Measurements from ENCODE around the gene SLC1A4.
A peak's percentile ranks its signal among the peaks of the same experiment; 100 is the strongest.
"Not testable (repeated sequence)": the region's sequence is repeated elsewhere in the genome, so short reads cannot be mapped to it uniquely, and the experiment has no call there.

SLC1A4 gene

DNA sequence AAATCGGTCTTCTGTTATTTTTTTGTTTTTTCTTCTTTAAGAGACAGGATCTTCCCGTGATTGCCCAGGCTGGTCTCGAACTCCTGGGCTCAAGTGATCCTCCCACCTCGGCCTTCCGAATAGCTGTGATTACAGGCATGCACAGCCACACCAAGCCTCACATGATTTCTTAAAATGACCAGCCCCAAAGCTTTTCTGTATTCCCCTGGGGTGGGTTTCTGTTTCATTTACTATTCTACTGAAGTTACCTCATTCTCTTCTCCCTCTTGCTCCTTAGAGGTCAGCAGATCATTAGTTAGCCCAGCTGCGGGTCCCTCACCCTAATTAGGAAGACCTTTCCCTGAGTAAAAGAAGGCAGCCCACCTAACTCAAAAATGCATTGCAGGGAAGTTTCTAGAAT is 27.6 kb downstream of the SLC1A4 start:
- no peaks in the 10 kb centered on the region for H3K36me3 ChIP-seq (ENCODE audit: control insufficient read depth, insufficient read depth, low read length)
- no CpG with 5 or more reads among the region's 6 CpGs for WGBS (ENCODE audit: extremely low coverage, insufficient coverage, low lambda C conversion rate)

DNA sequence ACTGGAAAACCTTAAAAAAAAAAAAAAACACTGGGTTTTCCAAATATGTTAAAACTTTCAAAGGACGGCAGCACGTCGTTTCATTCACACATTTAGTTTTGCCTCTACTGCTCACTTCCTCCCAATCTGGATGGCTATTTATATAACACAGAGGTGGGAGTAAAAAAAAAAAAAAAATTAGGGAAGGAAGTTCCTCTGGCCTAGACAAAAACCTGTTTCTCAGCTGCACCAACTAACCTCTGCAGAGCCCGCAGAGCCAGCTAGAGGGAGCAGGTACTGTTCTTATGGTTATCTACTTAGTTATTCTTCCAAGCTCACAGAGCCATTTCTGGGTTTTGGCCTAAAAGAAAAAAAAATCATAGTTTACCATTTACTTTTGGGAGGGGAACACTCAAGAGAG is 28.1 kb downstream of the SLC1A4 start:
- Histone ChIP-seq H3K56ac (ENCODE audit: low read length) (no peak overlapping the region), H3K9ac (ENCODE audit: low read length) (no peak overlapping the region), H3K36me3 (ENCODE audit: control insufficient read depth, insufficient read depth, low read length) (no peaks in the 10 kb centered on the region), H3K79me1 (ENCODE audit: low read length) (no peaks in the 10 kb centered on the region), H3K4me3 (ENCODE audit: low read length) (no peak overlapping the region), H4K5ac (ENCODE audit: low read length) (no peak overlapping the region), H3K79me2 (ENCODE audit: control insufficient read depth, insufficient read depth, low read length) (no peaks in the 10 kb centered on the region), H2AK5ac (ENCODE audit: low read length) (no peak overlapping the region), H3K4me2 (ENCODE audit: low read length) (no peak overlapping the region), H2BK15ac (replicated peaks; ENCODE audit: low read depth) (no peak overlapping the region), H3K27me3 (ENCODE audit: insufficient read depth, low read length, poor library complexity) (no peaks in the 10 kb centered on the region), H3K4ac (ENCODE audit: low read depth, low read length) (no peak overlapping the region), H3K23ac (ENCODE audit: low read length) (no peak overlapping the region), H3K27ac (ENCODE audit: low read depth, low read length) (no peak overlapping the region), H3K18ac (ENCODE audit: low read length) (no peak overlapping the region), H2BK120ac (ENCODE audit: low read depth, low read length) (no peak overlapping the region), H3K4me1 (ENCODE audit: control insufficient read depth, low read depth, low read length) (peaks cover 3% of the 10 kb centered on the region), H4K8ac (ENCODE audit: low read depth, low read length) (no peak overlapping the region), H2BK5ac (ENCODE audit: low read length) (no peak overlapping the region)
- peak; percentile 44 for DNase-seq
- no CpG with 5 or more reads among the region's 4 CpGs for WGBS (ENCODE audit: extremely low coverage, insufficient coverage, low lambda C conversion rate)

More for the DNA sequence above, 27.6 kb downstream of the SLC1A4 start:
- Histone ChIP-seq H3K18ac (ENCODE audit: low read length) (no peak overlapping the region), H3K4me1 (ENCODE audit: control insufficient read depth, low read depth, low read length) (no peaks in the 10 kb centered on the region), H3K27me3 (ENCODE audit: insufficient read depth, low read length, poor library complexity) (no peaks in the 10 kb centered on the region), H2BK15ac (replicated peaks; ENCODE audit: low read depth) (no peak overlapping the region), H3K4ac (ENCODE audit: low read depth, low read length) (no peak overlapping the region), H3K4me3 (ENCODE audit: low read length) (no peak overlapping the region), H4K5ac (ENCODE audit: low read length) (no peak overlapping the region), H4K8ac (ENCODE audit: low read depth, low read length) (no peak overlapping the region), H2AK5ac (ENCODE audit: low read length) (no peak overlapping the region), H3K23ac (ENCODE audit: low read length) (no peak overlapping the region), H3K56ac (ENCODE audit: low read length) (no peak overlapping the region), H3K79me1 (ENCODE audit: low read length) (no peaks in the 10 kb centered on the region), H3K27ac (ENCODE audit: low read depth, low read length) (no peak overlapping the region), H3K9ac (ENCODE audit: low read length) (no peak overlapping the region), H3K4me2 (ENCODE audit: low read length) (no peak overlapping the region), H3K79me2 (ENCODE audit: control insufficient read depth, insufficient read depth, low read length) (no peaks in the 10 kb centered on the region), H2BK120ac (ENCODE audit: low read depth, low read length) (no peak overlapping the region), H2BK5ac (ENCODE audit: low read length) (no peak overlapping the region)
- no peak for DNase-seq

GRCh38 chr2:65018141-65018582 is 29.0 kb downstream of the SLC1A4 start:
- no peak for DNase-seq

GRCh38 chr2:65019010-65019409 is 29.8 kb downstream of the SLC1A4 start:
- Histone ChIP-seq H3K79me1 (ENCODE audit: low read length) (no peaks in the 10 kb centered on the region), H3K4me1 (ENCODE audit: control insufficient read depth, low read depth, low read length) (peaks cover 3% of the 10 kb centered on the region), H3K56ac (ENCODE audit: low read length) (no peak overlapping the region), H3K79me2 (ENCODE audit: control insufficient read depth, insufficient read depth, low read length) (no peaks in the 10 kb centered on the region), H2BK5ac (ENCODE audit: low read length) (no peak overlapping the region), H3K23ac (ENCODE audit: low read length) (no peak overlapping the region), H2AK5ac (ENCODE audit: low read length) (no peak overlapping the region), H3K27me3 (ENCODE audit: insufficient read depth, low read length, poor library complexity) (no peaks in the 10 kb centered on the region), H3K9ac (ENCODE audit: low read length) (no peak overlapping the region), H4K5ac (ENCODE audit: low read length) (no peak overlapping the region), H3K4me3 (ENCODE audit: low read length) (no peak overlapping the region), H3K4me2 (ENCODE audit: low read length) (no peak overlapping the region), H4K8ac (ENCODE audit: low read depth, low read length) (no peak overlapping the region), H2BK120ac (ENCODE audit: low read depth, low read length) (no peak overlapping the region), H3K18ac (ENCODE audit: low read length) (no peak overlapping the region), H3K4ac (ENCODE audit: low read depth, low read length) (no peak overlapping the region), H3K36me3 (ENCODE audit: control insufficient read depth, insufficient read depth, low read length) (no peaks in the 10 kb centered on the region), H2BK15ac (replicated peaks; ENCODE audit: low read depth) (no peak overlapping the region), H3K27ac (ENCODE audit: low read depth, low read length) (no peak overlapping the region)
- WGBS (ENCODE audit: extremely low coverage, insufficient coverage, low lambda C conversion rate), result no CpG with 5 or more reads among the region's 1 CpG
- no peak for DNase-seq

More at GRCh38 chr2:65018141-65018582, 29.0 kb downstream of the SLC1A4 start:
- H3K36me3 ChIP-seq (ENCODE audit: control insufficient read depth, insufficient read depth, low read length), result no peaks in the 10 kb centered on the region
- no peak overlapping the region for H4K8ac ChIP-seq (ENCODE audit: low read depth, low read length)
- H3K27ac ChIP-seq (ENCODE audit: low read depth, low read length), result no peak overlapping the region
- H2BK15ac ChIP-seq (replicated peaks; ENCODE audit: low read depth), result no peak overlapping the region
- no peaks in the 10 kb centered on the region for H3K79me2 ChIP-seq (ENCODE audit: control insufficient read depth, insufficient read depth, low read length)
- H3K4me2 ChIP-seq (ENCODE audit: low read length), result no peak overlapping the region
- WGBS (ENCODE audit: extremely low coverage, insufficient coverage, low lambda C conversion rate), result no CpG with 5 or more reads among the region's 15 CpGs
- no peaks in the 10 kb centered on the region for H3K27me3 ChIP-seq (ENCODE audit: insufficient read depth, low read length, poor library complexity)
- no peak overlapping the region for H3K4me3 ChIP-seq (ENCODE audit: low read length)
- no peak overlapping the region for H4K5ac ChIP-seq (ENCODE audit: low read length)
- H3K9ac ChIP-seq (ENCODE audit: low read length), result no peak overlapping the region
- H2BK5ac ChIP-seq (ENCODE audit: low read length), result no peak overlapping the region
- no peak overlapping the region for H2AK5ac ChIP-seq (ENCODE audit: low read length)
- no peak overlapping the region for H3K23ac ChIP-seq (ENCODE audit: low read length)
- peak overlapping the region; percentile 22 for H3K56ac ChIP-seq (ENCODE audit: low read length)
- no peak overlapping the region for H2BK120ac ChIP-seq (ENCODE audit: low read depth, low read length)
- no peaks in the 10 kb centered on the region for H3K79me1 ChIP-seq (ENCODE audit: low read length)
- H3K18ac ChIP-seq (ENCODE audit: low read length), result no peak overlapping the region
- no peak overlapping the region for H3K4ac ChIP-seq (ENCODE audit: low read depth, low read length)
- peaks cover 3% of the 10 kb centered on the region for H3K4me1 ChIP-seq (ENCODE audit: control insufficient read depth, low read depth, low read length)

DNA sequence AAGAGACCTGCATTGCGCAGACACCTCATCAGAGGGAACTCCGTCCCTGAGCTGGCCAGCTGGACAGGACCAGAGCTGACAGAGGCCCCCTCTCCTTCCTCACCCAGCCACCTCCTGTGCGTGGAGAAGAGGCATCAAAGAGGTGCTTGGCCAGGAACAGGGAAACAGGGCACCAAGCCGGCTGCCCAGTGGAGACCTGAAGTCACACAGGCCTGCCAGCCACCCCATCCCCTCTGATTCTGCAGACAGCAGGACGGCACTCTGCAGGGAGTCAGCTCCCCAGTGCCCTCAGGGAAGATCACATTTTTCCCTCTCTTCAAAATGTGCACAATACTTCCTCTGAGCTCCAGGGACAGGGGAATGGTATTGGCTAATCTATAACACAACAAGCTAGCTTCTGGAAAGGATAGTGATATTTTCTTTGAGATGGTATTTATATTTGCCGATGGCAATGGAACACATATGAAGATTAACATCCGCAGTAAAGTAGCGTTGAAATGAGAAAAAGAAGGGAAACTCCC is 30.5 kb downstream of the SLC1A4 start:
- Histone ChIP-seq H2BK120ac (ENCODE audit: low read depth, low read length) (no peak overlapping the region), H2BK5ac (ENCODE audit: low read length) (no peak overlapping the region), H3K4me3 (ENCODE audit: low read length) (no peak overlapping the region), H3K79me1 (ENCODE audit: low read length) (no peaks in the 10 kb centered on the region), H2BK15ac (replicated peaks; ENCODE audit: low read depth) (no peak overlapping the region), H4K5ac (ENCODE audit: low read length) (no peak overlapping the region), H3K36me3 (ENCODE audit: control insufficient read depth, insufficient read depth, low read length) (no peaks in the 10 kb centered on the region), H3K56ac (ENCODE audit: low read length) (peak overlapping the region; percentile 58), H3K4me1 (ENCODE audit: control insufficient read depth, low read depth, low read length) (peaks cover 3% of the 10 kb centered on the region), H3K27ac (ENCODE audit: low read depth, low read length) (no peak overlapping the region), H3K4ac (ENCODE audit: low read depth, low read length) (no peak overlapping the region), H3K27me3 (ENCODE audit: insufficient read depth, low read length, poor library complexity) (no peaks in the 10 kb centered on the region), H3K18ac (ENCODE audit: low read length) (no peak overlapping the region), H3K9ac (ENCODE audit: low read length) (no peak overlapping the region), H2AK5ac (ENCODE audit: low read length) (no peak overlapping the region), H4K8ac (ENCODE audit: low read depth, low read length) (no peak overlapping the region), H3K23ac (ENCODE audit: low read length) (no peak overlapping the region), H3K79me2 (ENCODE audit: control insufficient read depth, insufficient read depth, low read length) (no peaks in the 10 kb centered on the region), H3K4me2 (ENCODE audit: low read length) (no peak overlapping the region)
- DNase-seq, result no peak
- WGBS (ENCODE audit: extremely low coverage, insufficient coverage, low lambda C conversion rate), result no CpG with 5 or more reads among the region's 8 CpGs

DNA sequence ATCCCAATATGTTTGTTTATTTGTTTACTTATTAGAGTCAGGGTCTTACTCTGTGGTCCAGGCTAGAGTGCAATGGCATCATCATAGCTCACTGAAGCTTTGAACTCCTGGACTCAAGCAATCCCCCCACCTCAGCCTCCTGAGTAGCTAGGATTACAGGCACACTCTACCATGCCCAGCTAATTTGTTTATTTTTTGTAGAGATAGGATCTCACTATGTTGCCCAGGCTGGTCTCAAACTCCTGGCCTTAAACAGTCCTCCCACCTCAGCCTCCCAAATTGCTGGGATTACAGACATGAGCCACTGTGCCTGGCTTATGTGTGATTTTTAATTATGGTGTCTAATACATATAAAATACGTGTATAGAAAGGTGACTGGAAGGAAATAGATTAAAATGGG is 31.1 kb downstream of the SLC1A4 start:
- not testable (repeated sequence) for H3K4me1 ChIP-seq (ENCODE audit: control insufficient read depth, low read depth, low read length); H3K79me2 ChIP-seq (ENCODE audit: control insufficient read depth, insufficient read depth, low read length); H3K79me1 ChIP-seq (ENCODE audit: low read length); H3K4me3 ChIP-seq (ENCODE audit: low read length); H2BK120ac ChIP-seq (ENCODE audit: low read depth, low read length); H2BK5ac ChIP-seq (ENCODE audit: low read length); H3K27ac ChIP-seq (ENCODE audit: low read depth, low read length); H3K36me3 ChIP-seq (ENCODE audit: control insufficient read depth, insufficient read depth, low read length); H3K23ac ChIP-seq (ENCODE audit: low read length); H4K5ac ChIP-seq (ENCODE audit: low read length); H3K56ac ChIP-seq (ENCODE audit: low read length); DNase-seq; H3K9ac ChIP-seq (ENCODE audit: low read length); H3K27me3 ChIP-seq (ENCODE audit: insufficient read depth, low read length, poor library complexity); H3K18ac ChIP-seq (ENCODE audit: low read length); H2AK5ac ChIP-seq (ENCODE audit: low read length); H3K4ac ChIP-seq (ENCODE audit: low read depth, low read length); H4K8ac ChIP-seq (ENCODE audit: low read depth, low read length); H3K4me2 ChIP-seq (ENCODE audit: low read length); H2BK15ac ChIP-seq (replicated peaks; ENCODE audit: low read depth)
- no CpG with 5 or more reads among the region's 1 CpG for WGBS (ENCODE audit: extremely low coverage, insufficient coverage, low lambda C conversion rate)

Data from mesendoderm (in vitro differentiated cells).